Stimulated activated CD4-positive, alpha-beta T cell treated with anti-CD3 and anti-CD28 coated beads, Interleukin-1b, Interleukin-23, amount 100 ng/mL, for 1 hour (primary cell): ENCODE data around the gene KASH5.
"Not testable (repeated sequence)": the region's sequence is repeated elsewhere in the genome, so short reads cannot be mapped to it uniquely, and the experiment has no call there.

ENCODE experiments used
- DNase-seq, 2 donors: peaks; one replicate each; pipeline ENCODE4 v3.0.0-alpha.2; 2020; ENCODE audit warnings: low read depth in 2 of 2

The KASH5 gene

GRCh38 chr19:49436381-49437017 is 48.5 kb downstream of the KASH5 start:
- no peak for DNase-seq

- DNase-seq: no peak
Measured at GRCh38 chr19:49437231-49437630, 49.2 kb downstream of the KASH5 start.

GRCh38 chr19:49438261-49438660 is 50.2 kb downstream of the KASH5 start:
- DNase-seq: no peak

GRCh38 chr19:49439836-49440235 is 51.8 kb downstream of the KASH5 start:
- no peak for DNase-seq

GRCh38 chr19:49440439-49441209 is 52.6 kb downstream of the KASH5 start:
- DNase-seq: no peak

- no peak for DNase-seq
Measured at GRCh38 chr19:49441210-49441959, 53.3 kb downstream of the KASH5 start, which contains the start of gene SLC17A7. Gene SLC17A7 (minus strand): TSS chr19:49441527. CDS start chr19:49441379, 148 bp downstream.

GRCh38 chr19:49441960-49442350 is 53.9 kb downstream of the KASH5 start:
- DNase-seq: no peak

- no peak for DNase-seq
Measured at GRCh38 chr19:49442354-49442753, 54.3 kb downstream of the KASH5 start.

GRCh38 chr19:49442771-49443365 is 54.8 kb downstream of the KASH5 start:
- no peak for DNase-seq

- DNase-seq: peak; percentile 83 to 89
Measured at GRCh38 chr19:49443366-49444099, 55.5 kb downstream of the KASH5 start.

GRCh38 chr19:49444100-49444700 is 56.2 kb downstream of the KASH5 start:
- not testable (repeated sequence) for DNase-seq

- DNase-seq: no peak
Measured at GRCh38 chr19:49445997-49446396, 57.9 kb downstream of the KASH5 start.

- DNase-seq: no peak
Measured at GRCh38 chr19:49447485-49448431, 59.7 kb downstream of the KASH5 start.

- DNase-seq: no peak
Measured at GRCh38 chr19:49448432-49448786, 60.4 kb downstream of the KASH5 start.

- no peak for DNase-seq
Measured at GRCh38 chr19:49450405-49450804, 62.4 kb downstream of the KASH5 start.

GRCh38 chr19:49451430-49452181 is 63.6 kb downstream of the KASH5 start, which contains the start of gene PIH1D1:
Gene PIH1D1 (minus strand): TSS chr19:49451814. CDS start chr19:49451574, 240 bp downstream.
- peak; percentile 80 to 89 for DNase-seq

- DNase-seq: peak; percentile 91 to 95
Measured at GRCh38 chr19:49453013-49453756, 65.1 kb downstream of the KASH5 start, which contains the start of gene ALDH16A1. Gene ALDH16A1 (plus strand): TSS chr19:49453225. CDS start chr19:49453332, 107 bp downstream.

- no peak for DNase-seq
Measured at GRCh38 chr19:49453757-49454240, 65.8 kb downstream of the KASH5 start.
